Psoas muscle (tissue), 8 donors: ENCODE data around the gene FAM43A. TPM values are rescaled to one million over a fixed set of nuclear protein-coding genes. Genes with fewer than 3 reads are reported as not detected.

ENCODE experiments used
- ATAC-seq, 4 donors: fragments of 200-7000 bp; cut with Tn5 transposase; one replicate each; pipeline ENCODE4 v1.9.1; 2020; ENCODE audit warnings: moderate library complexity in 3 of 4, mild to moderate bottlenecking in 2 of 4
- DNase-seq, 2 donors: peaks; one replicate each; pipeline ENCODE4 v3.0.0-alpha.2; 2020
- H3K27ac ChIP-seq: fragments of 200-600 bp; one replicate; pipeline ENCODE4 v1.8.0; 2022
- H3K27me3 ChIP-seq, 3 donors: fragments of 200-600 bp in 1 of 3; one replicate each; pipeline versions ENCODE4 v1.6.1 to v1.8.0; 2013 to 2022; ENCODE audit warnings: low read length in 2 of 3, mild to moderate bottlenecking in 2 of 3, moderate library complexity in 1 of 3; ENCODE audit not compliant: insufficient read depth in 3 of 3
- H3K36me3 ChIP-seq, 2 donors: fragments of 200-600 bp in 1 of 2; one replicate each; pipeline versions ENCODE4 v1.6.1 to v1.8.0; 2013 to 2022; ENCODE audit warnings: low read depth in 1 of 2, mild to moderate bottlenecking in 1 of 2, moderate library complexity in 1 of 2; ENCODE audit not compliant: insufficient read depth in 1 of 2
- H3K4me1 ChIP-seq: fragments of 200-600 bp; one replicate; pipeline ENCODE4 v1.8.0; 2022
- H3K4me3 ChIP-seq: fragments of 200-600 bp; one replicate; pipeline ENCODE4 v1.8.0; 2022; ENCODE audit warnings: mild to moderate bottlenecking
- H3K9me3 ChIP-seq: fragments of 200-600 bp; one replicate; pipeline ENCODE4 v1.8.0; 2022
- WGBS, 3 donors: extraction: QIAGEN DNeasy Blood & Tissue Kit; methylation state at CpG; one replicate each; pipeline versions ENCODE4 v1.1.6 to v1.1.7; 2013; 5-methylcytosine and 5-hydroxymethylcytosine counted together
- intact Hi-C, 2 donors: fragments of 100-400 bp; cut with DNase I; formaldehyde crosslinking; loops; one replicate each; pipeline versions ENCODE4 v1.11.0 to v1.14.2; 2022
- polyA plus RNA-seq, 3 donors: library from polyadenylated mRNA; stranded (reverse); fragments of 200-250 nt; gene quantifications; one replicate each; pipeline ENCODE4 v1.2.3, GENCODE V29; 2013
- total RNA-seq, 4 donors: library from RNA; stranded (reverse); fragmentation: NEBNext Ultra II Directional in 2 of 4; extraction: Animal tissue kit (Norgen Biotek cat#: 25700) in 2 of 4; gene quantifications; one replicate each; pipeline versions ENCODE4 v1.2.1 to v1.2.4, GENCODE V29; 2021 to 2023
- TF ChIP-seq, protein P1 (sequence below): fragments of 200-600 bp; IDR thresholded peaks from one replicate; pipeline ENCODE4 v1.8.0; 2022; ENCODE audit warnings: antibody characterized with exemption
- donor health status: healthy with polysubstance abuse.
- donor health status: DM: no; HTN: no; CAD: no; lungs with moderate emphysema.
- donor health status: Bipolar disorder and iron deficiency.
- donor health status: healthy.
- donor health status: DM: yes; HTN: yes; CAD: no.
- donor health status: DM: no; HTN: no; CAD: no.
- donor health status: DM: no; HTN: no; CAD: no.
- donor health status: DM: yes; HTN: yes; CAD: no.

Gene FAM43A
- total and polyA plus RNA-seq, 7 donors: 4.1 to 7.7 (median 6.8) TPM

DNA sequence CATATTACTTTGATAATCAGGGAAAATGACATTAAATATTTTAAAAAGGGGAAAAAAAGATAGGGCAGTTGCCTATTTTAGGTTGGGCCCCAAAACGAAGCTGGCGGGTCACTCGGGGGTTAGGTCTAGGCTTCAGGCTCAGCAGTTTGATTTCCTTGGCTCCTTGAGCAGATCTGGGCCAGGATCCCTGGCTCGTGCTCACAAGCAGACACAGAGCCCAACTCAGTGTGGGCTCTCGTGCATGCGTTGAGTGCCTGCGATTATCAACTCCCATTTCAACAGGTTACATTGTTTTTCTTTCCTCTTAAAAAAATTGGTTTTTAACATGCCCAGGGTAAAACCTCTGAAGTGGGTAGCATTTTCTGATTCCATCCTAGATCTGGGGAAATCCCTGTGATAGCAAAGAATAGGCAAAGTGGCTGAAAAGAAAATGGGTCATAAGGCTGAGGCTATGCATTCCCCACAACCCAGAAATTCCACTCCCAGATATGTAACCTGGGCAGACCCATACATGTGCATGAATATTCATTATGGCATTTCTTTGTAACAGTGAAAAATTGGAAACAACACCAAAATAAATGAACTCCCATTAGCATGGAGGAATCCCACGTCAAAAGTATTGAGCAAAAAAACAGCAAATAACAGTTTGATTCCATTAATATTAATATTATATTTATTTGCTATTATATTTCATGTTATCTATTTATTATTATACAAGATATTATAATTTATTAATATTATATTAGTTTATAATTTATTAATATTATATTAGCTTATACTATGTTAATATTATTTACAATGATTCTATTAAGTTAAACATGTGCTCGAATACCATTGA lies 27.8 kb downstream of the FAM43A start:
- peaks cover 16% of the 10 kb centered on the region for H3K4me1 ChIP-seq
- intact Hi-C loops: no loop called here
- no peaks in the 10 kb centered on the region for H3K36me3 ChIP-seq
- H3K27me3 ChIP-seq: no peaks in the 10 kb centered on the region
- no peak for DNase-seq
- WGBS, 3 donors: 45 to 68% (median 48%) methylated on average over 9 of the region's 9 CpGs
- H3K9me3 ChIP-seq: no peaks in the 10 kb centered on the region
- no peak overlapping the region for H3K27ac ChIP-seq
- H3K4me3 ChIP-seq: no peak overlapping the region
- ATAC-seq: no peak
- TF ChIP-seq, protein P1, sequence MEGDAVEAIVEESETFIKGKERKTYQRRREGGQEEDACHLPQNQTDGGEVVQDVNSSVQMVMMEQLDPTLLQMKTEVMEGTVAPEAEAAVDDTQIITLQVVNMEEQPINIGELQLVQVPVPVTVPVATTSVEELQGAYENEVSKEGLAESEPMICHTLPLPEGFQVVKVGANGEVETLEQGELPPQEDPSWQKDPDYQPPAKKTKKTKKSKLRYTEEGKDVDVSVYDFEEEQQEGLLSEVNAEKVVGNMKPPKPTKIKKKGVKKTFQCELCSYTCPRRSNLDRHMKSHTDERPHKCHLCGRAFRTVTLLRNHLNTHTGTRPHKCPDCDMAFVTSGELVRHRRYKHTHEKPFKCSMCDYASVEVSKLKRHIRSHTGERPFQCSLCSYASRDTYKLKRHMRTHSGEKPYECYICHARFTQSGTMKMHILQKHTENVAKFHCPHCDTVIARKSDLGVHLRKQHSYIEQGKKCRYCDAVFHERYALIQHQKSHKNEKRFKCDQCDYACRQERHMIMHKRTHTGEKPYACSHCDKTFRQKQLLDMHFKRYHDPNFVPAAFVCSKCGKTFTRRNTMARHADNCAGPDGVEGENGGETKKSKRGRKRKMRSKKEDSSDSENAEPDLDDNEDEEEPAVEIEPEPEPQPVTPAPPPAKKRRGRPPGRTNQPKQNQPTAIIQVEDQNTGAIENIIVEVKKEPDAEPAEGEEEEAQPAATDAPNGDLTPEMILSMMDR: no peak

DNA sequence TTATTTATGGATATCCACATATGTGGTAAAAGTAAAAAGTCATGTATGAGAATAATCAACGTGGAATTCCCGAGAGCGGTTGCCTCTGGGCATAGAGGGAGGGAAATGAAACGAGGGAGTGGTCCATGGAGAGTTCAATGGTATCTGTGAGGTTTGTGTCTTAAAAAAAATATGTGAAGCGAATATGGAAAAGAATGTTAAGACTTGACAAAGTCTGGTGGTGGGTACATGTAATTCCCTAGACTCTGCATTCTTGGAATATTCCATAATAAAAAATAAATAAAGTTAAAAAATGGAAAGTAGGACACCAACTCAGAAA lies 28.4 kb downstream of the FAM43A start:
- TF ChIP-seq, protein P1: no peak
- ATAC-seq: no peak
- no peaks in the 10 kb centered on the region for H3K9me3 ChIP-seq
- H3K27ac ChIP-seq: no peak overlapping the region
- intact Hi-C loops: no loop called here
- no peak for DNase-seq
- no peaks in the 10 kb centered on the region for H3K27me3 ChIP-seq
- no peaks in the 10 kb centered on the region for H3K36me3 ChIP-seq
- WGBS, 3 donors: 76 to 82% (median 81%) methylated on average over 5 of the region's 5 CpGs
- no peak overlapping the region for H3K4me3 ChIP-seq
- H3K4me1 ChIP-seq: peaks cover 16% of the 10 kb centered on the region

DNA sequence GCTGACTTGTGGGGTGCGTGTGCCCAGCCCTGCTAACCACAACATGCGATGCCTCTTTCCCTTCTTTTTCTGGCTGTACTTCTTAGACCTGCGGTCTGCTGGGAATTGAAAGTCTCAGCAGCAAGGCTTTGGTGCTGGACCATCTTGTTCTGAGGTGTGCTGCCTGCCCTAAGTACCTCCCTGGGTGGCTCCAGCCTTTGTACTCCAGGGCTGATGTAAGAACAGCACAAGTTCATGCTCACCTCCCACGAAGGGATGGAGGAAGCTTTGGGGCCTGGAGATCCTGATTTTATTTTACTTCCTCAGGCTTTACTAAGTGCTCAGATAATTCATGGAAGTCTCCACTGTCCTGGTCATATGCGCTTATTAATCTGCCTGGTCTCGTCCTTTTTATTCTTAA lies 28.9 kb downstream of the FAM43A start:
- intact Hi-C loops: no loop called here
- ATAC-seq (no peak), DNase-seq (no peak)
- H3K27me3 ChIP-seq: no peaks in the 10 kb centered on the region
- 73 to 82% (median 78%) methylated on average over 6 of the region's 6 CpGs for WGBS, 3 donors
- H3K4me1 ChIP-seq: peaks cover 16% of the 10 kb centered on the region
- no peak overlapping the region for H3K4me3 ChIP-seq
- TF ChIP-seq, protein P1: no peak
- no peaks in the 10 kb centered on the region for H3K9me3 ChIP-seq
- no peaks in the 10 kb centered on the region for H3K36me3 ChIP-seq
- no peak overlapping the region for H3K27ac ChIP-seq

DNA sequence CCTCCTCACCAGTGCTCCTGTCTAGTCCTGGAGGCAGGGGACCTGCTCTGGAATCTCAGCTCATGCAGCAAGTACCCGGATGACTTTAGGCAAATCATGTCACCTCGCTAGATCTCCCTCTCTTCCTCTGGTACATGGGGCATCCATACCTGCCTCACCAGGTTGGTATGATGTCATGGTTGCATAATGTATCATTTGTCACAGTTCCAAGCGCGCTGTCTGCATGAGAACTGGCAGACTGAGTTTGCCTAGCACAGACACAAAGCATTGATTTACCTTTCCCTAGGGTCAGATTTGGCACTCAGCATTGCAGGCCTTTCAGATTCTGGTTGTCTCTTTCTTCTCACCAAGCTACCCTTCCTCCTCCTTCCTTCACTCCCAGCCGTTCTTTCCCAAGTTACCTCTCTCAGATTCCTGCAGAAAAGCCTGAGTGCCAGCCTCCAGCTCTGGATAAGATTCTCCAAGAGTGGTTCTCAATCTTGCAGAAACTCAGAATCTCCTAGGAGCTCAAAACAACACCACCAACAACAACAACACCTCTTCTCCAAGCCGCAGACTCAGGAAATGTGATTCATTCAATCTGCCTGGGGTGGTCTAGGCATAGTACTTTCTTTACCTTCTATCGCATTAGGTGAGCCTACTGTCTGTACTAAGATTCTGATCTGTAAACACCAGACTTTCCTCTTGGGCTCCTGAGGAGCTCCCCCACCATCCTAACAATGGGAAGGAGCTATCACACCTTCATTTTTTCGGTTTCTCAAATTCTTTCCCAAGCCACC lies 29.5 kb downstream of the FAM43A start:
- ATAC-seq (no peak), DNase-seq (no peak)
- TF ChIP-seq, protein P1: no peak
- Histone ChIP-seq H3K9me3 (no peaks in the 10 kb centered on the region), H3K36me3 (no peaks in the 10 kb centered on the region), H3K4me1 (peaks cover 16% of the 10 kb centered on the region), H3K27me3 (no peaks in the 10 kb centered on the region), H3K4me3 (no peak overlapping the region), H3K27ac (no peak overlapping the region)
- intact Hi-C loops: no loop called here
- 87 to 89% (median 88%) methylated on average over 8 of the region's 8 CpGs for WGBS, 3 donors
